ENCODE results near the gene ZNF496. TPM values are rescaled to one million over a fixed set of nuclear protein-coding genes. Genes with fewer than 3 reads are reported as not detected.
A peak's percentile ranks its signal among the peaks of the same experiment; 100 is the strongest.

ZNF496 gene
- total and polyA plus RNA-seq, 2 of the 13 experiments (the other 11 are each of a cell fraction or from before 2014, with no cell fraction given): 14.8 to 18.6 TPM

GRCh38 chr1:247350587-247350986 lies 18.9 kb upstream of the ZNF496 start:
- no peak overlapping the region for H3K9ac ChIP-seq (ENCODE audit: insufficient read depth, low read depth, low read length)
- H3K9me3 ChIP-seq (ENCODE audit: low read length): no peaks in the 10 kb centered on the region
- in situ Hi-C loops (cut with HindIII; ENCODE audit: extremely low pct_ligation_motif_present, low pct_unique_long_range_greater_than_20kb) (no loop called here), intact Hi-C loops (cut with micrococcal nuclease; ENCODE audit: unreplicated experiment) (no loop called here)
- ATAC-seq (no peak), DNase-seq (ENCODE audit: low spot score) (no peak), FAIRE-seq (no peak)
- CTCF ChIA-PET (ENCODE audit: low intra/inter-chr PET ratio, low total read pairs): no interaction called here
- H3K79me2 ChIP-seq (ENCODE audit: insufficient read depth, low read length): no peaks in the 10 kb centered on the region
- BruUV-seq (replicated peaks): no TSS peak
- no peak overlapping the region for H3K4me2 ChIP-seq (ENCODE audit: low read depth, low read length)
- POLR2A ChIA-PET: no interaction called here
- WGBS (ENCODE audit: low lambda C conversion rate): 19% methylated on average over 1 of the region's 1 CpG
- no peak overlapping the region for H3K4me3 ChIP-seq (replicated peaks in 1 of 3; ENCODE audit: insufficient read depth in 1 of 3, low read depth in 2 of 3, low read length in 3 of 3)
- peaks cover 0 to 4% of the 10 kb centered on the region in 2 experiments; a peak in 1 of 5 replicates for H3K27me3 ChIP-seq (ENCODE audit: control insufficient read depth in 1 of 2, insufficient read depth in 2 of 2, low read length in 2 of 2)
- TF ChIP-seq TFDP1 (CRISPR knock-in tag; IDR thresholded peaks at IDR 0.05; ENCODE audit: borderline replicate concordance): no peak
- no peak for TF ChIP-seq TERF1 (CRISPR knock-in tag; IDR thresholded peaks at IDR 0.05)
- no peak for TF ChIP-seq SP1 (IDR thresholded peaks at IDR 0.05)
- TF ChIP-seq SP1 (CRISPR knock-in tag; IDR thresholded peaks at IDR 0.05): no peak
- no peaks in the 10 kb centered on the region for H4K20me1 ChIP-seq (ENCODE audit: insufficient read depth, low read length)
- no peaks in the 10 kb centered on the region for H3K36me3 ChIP-seq (replicated peaks in 1 of 2; ENCODE audit: control insufficient read depth in 1 of 2, insufficient read depth in 2 of 2, low read length in 2 of 2)
- H3K27ac ChIP-seq (ENCODE audit: extremely low read length, insufficient read depth, low read length): no peak overlapping the region
- H2AFZ ChIP-seq (ENCODE audit: low read length): no peak overlapping the region
- H3K4me1 ChIP-seq (ENCODE audit: insufficient read depth, low read length): peaks cover 8% of the 10 kb centered on the region

- DNase-seq (ENCODE audit: low spot score): no peak
- H3K79me2 ChIP-seq (ENCODE audit: insufficient read depth, low read length): no peaks in the 10 kb centered on the region
- no peaks in the 10 kb centered on the region for H4K20me1 ChIP-seq (ENCODE audit: insufficient read depth, low read length)
- POLR2A ChIA-PET: no interaction called here
- peak; percentile 14 for ATAC-seq
- peaks cover 13% of the 10 kb centered on the region for H3K4me1 ChIP-seq (ENCODE audit: insufficient read depth, low read length)
- in situ Hi-C loops (cut with HindIII; ENCODE audit: extremely low pct_ligation_motif_present, low pct_unique_long_range_greater_than_20kb) (no loop called here), intact Hi-C loops (cut with micrococcal nuclease; ENCODE audit: unreplicated experiment) (no loop called here)
- no peaks in the 10 kb centered on the region for H3K27me3 ChIP-seq (ENCODE audit: control insufficient read depth in 1 of 2, insufficient read depth in 2 of 2, low read length in 2 of 2)
- H3K4me3 ChIP-seq (replicated peaks in 1 of 3; ENCODE audit: insufficient read depth in 1 of 3, low read depth in 2 of 3, low read length in 3 of 3): no peak overlapping the region
- H3K4me2 ChIP-seq (ENCODE audit: low read depth, low read length): no peak overlapping the region
- H2AFZ ChIP-seq (ENCODE audit: low read length): no peak overlapping the region
- BruUV-seq (replicated peaks): no TSS peak
- H3K9ac ChIP-seq (ENCODE audit: insufficient read depth, low read depth, low read length): no peak overlapping the region
- 40% methylated on average over 15 of the region's 31 CpGs for WGBS (ENCODE audit: low lambda C conversion rate)
- FAIRE-seq: no peak
- CTCF ChIA-PET (ENCODE audit: low intra/inter-chr PET ratio, low total read pairs): no interaction called here
- H3K27ac ChIP-seq (ENCODE audit: extremely low read length, insufficient read depth, low read length): no peak overlapping the region
- TF ChIP-seq NRL (CRISPR knock-in tag; IDR thresholded peaks at IDR 0.05; ENCODE audit: borderline replicate concordance) (no peak), AGO2 (optimal IDR thresholded peaks at IDR 0.05; ENCODE audit: low read depth, low read length) (peak; percentile 71), ZSCAN25 (CRISPR knock-in tag; IDR thresholded peaks at IDR 0.05) (0 out of 2 replicates have a peak, but pooled peaks have one; percentile 27)
- no peaks in the 10 kb centered on the region for H3K36me3 ChIP-seq (replicated peaks in 1 of 2; ENCODE audit: control insufficient read depth in 1 of 2, insufficient read depth in 2 of 2, low read length in 2 of 2)
- H3K9me3 ChIP-seq (ENCODE audit: low read length): no peaks in the 10 kb centered on the region
Observed at GRCh38 chr1:247347477-247348222, 16.0 kb upstream of the ZNF496 start.
